Spleen (tissue), 7 donors: Measurements from ENCODE around the gene OR10P1.

Experiments
- POLR2AphosphoS5 ChIP-seq, 3 donors: sonication (generic); formaldehyde crosslinking; IDR thresholded peaks; one replicate each; pipeline ENCODE4 v1.5.1; 2017; ENCODE audit warnings: antibody characterized with exemption in 3 of 3
- TF ChIP-seq, protein P1 (sequence below), 11 experiments: fragments of 200-600 bp in 7 of 11; fragments of 450-650 bp in 4 of 11; sonication (generic) in 4 of 11; IDR thresholded peaks in 8 of 11; conservative IDR thresholded peaks in 3 of 11; 1 replicate in 7 of 11; 2 replicates in 4 of 11; pipeline versions ENCODE4 v1.4.0 to v1.8.0; 2016 to 2021; ENCODE audit warnings: antibody characterized with exemption in 11 of 11, inconsistent platforms in 4 of 11, mild to moderate bottlenecking in 1 of 11
- donor health status: DM: no; HTN: no; CAD: no; lungs with moderate emphysema.
- donor health status: DM: no; HTN: no; CAD: no.
- donor health status: DM: no; HTN: no; CAD: no.

DNA sequence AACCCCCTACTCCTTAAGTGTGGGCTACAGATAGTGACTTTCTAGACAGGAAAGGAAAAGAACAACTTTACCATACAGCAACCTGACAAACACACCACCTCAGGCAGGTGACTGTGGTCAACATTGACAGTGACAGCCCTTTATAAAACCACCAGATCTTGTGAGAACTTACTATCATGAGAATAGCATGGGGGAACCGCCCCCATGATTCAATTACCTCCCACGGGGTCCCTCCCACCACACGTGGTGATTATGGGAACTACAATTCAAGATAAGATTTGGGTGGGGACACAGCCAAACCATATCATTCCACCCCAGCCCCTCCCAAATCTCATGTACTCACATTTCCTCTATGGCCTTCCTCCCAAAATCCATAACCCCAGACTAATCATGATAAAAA, 16.3 kb downstream of the OR10P1 start:
- TF ChIP-seq POLR2AphosphoS5 (IDR thresholded peaks at IDR 0.05): no peak
- TF ChIP-seq, protein P1, sequence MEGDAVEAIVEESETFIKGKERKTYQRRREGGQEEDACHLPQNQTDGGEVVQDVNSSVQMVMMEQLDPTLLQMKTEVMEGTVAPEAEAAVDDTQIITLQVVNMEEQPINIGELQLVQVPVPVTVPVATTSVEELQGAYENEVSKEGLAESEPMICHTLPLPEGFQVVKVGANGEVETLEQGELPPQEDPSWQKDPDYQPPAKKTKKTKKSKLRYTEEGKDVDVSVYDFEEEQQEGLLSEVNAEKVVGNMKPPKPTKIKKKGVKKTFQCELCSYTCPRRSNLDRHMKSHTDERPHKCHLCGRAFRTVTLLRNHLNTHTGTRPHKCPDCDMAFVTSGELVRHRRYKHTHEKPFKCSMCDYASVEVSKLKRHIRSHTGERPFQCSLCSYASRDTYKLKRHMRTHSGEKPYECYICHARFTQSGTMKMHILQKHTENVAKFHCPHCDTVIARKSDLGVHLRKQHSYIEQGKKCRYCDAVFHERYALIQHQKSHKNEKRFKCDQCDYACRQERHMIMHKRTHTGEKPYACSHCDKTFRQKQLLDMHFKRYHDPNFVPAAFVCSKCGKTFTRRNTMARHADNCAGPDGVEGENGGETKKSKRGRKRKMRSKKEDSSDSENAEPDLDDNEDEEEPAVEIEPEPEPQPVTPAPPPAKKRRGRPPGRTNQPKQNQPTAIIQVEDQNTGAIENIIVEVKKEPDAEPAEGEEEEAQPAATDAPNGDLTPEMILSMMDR (IDR thresholded peaks at IDR 0.05 in 8 of 11, conservative IDR thresholded peaks at IDR 0.05 in 3 of 11): no peak
